PFSK-1 (cell line): ENCODE data around the gene SPATA3.

Experiments
- FOXP2 ChIP-seq: optimal IDR thresholded peaks from 2 replicates; pipeline ENCODE3; 2011; ENCODE audit warnings: borderline replicate concordance, control low read depth, inconsistent platforms; ENCODE audit not compliant: insufficient read depth; ENCODE audit errors: extremely low read length, extremely low read depth
- POLR2AphosphoS5 ChIP-seq: IDR thresholded peaks from 2 replicates; pipeline ENCODE4 v1.6.1; 2012; ENCODE audit warnings: low read depth, mild to moderate bottlenecking, control low read depth, low read length, moderate library complexity
- SIN3A ChIP-seq: IDR thresholded peaks from 2 replicates; pipeline ENCODE4 v1.6.1; 2012; ENCODE audit warnings: mild to moderate bottlenecking, low read length, moderate library complexity, borderline replicate concordance; ENCODE audit not compliant: insufficient read depth
- TAF1 ChIP-seq: IDR thresholded peaks from 2 replicates; pipeline ENCODE4 v1.6.1; 2012; ENCODE audit warnings: low read length, control low read depth, borderline replicate concordance; ENCODE audit not compliant: insufficient read depth
- TF ChIP-seq, protein P1 (sequence below), 2 experiments: IDR thresholded peaks; 2 replicates each; pipeline versions ENCODE4 v1.6.1 to v1.8.0; 2011 to 2012; ENCODE audit warnings: low read depth in 2 of 2, low read length in 2 of 2, control low read depth in 1 of 2, inconsistent platforms in 1 of 2, mild to moderate bottlenecking in 1 of 2, moderate library complexity in 1 of 2; ENCODE audit not compliant: insufficient read depth in 1 of 2

SPATA3 gene

GRCh38 chr2:231037202-231037730 is 41.3 kb downstream of the SPATA3 start, which contains the start of gene C2orf72:
C2orf72 (plus strand) TSS chr2:231037523; CDS start chr2:231037566, 43 bp downstream.
- no peak for TF ChIP-seq FOXP2
- TF ChIP-seq, protein P1, sequence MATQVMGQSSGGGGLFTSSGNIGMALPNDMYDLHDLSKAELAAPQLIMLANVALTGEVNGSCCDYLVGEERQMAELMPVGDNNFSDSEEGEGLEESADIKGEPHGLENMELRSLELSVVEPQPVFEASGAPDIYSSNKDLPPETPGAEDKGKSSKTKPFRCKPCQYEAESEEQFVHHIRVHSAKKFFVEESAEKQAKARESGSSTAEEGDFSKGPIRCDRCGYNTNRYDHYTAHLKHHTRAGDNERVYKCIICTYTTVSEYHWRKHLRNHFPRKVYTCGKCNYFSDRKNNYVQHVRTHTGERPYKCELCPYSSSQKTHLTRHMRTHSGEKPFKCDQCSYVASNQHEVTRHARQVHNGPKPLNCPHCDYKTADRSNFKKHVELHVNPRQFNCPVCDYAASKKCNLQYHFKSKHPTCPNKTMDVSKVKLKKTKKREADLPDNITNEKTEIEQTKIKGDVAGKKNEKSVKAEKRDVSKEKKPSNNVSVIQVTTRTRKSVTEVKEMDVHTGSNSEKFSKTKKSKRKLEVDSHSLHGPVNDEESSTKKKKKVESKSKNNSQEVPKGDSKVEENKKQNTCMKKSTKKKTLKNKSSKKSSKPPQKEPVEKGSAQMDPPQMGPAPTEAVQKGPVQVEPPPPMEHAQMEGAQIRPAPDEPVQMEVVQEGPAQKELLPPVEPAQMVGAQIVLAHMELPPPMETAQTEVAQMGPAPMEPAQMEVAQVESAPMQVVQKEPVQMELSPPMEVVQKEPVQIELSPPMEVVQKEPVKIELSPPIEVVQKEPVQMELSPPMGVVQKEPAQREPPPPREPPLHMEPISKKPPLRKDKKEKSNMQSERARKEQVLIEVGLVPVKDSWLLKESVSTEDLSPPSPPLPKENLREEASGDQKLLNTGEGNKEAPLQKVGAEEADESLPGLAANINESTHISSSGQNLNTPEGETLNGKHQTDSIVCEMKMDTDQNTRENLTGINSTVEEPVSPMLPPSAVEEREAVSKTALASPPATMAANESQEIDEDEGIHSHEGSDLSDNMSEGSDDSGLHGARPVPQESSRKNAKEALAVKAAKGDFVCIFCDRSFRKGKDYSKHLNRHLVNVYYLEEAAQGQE (IDR thresholded peaks at IDR 0.05; ENCODE audit: insufficient read depth in 1 of 2, low read depth in 2 of 2, low read length in 2 of 2) = no peak
- TF ChIP-seq TAF1 = no peak
- TF ChIP-seq SIN3A = no peak
- no peak for TF ChIP-seq POLR2AphosphoS5

DNA sequence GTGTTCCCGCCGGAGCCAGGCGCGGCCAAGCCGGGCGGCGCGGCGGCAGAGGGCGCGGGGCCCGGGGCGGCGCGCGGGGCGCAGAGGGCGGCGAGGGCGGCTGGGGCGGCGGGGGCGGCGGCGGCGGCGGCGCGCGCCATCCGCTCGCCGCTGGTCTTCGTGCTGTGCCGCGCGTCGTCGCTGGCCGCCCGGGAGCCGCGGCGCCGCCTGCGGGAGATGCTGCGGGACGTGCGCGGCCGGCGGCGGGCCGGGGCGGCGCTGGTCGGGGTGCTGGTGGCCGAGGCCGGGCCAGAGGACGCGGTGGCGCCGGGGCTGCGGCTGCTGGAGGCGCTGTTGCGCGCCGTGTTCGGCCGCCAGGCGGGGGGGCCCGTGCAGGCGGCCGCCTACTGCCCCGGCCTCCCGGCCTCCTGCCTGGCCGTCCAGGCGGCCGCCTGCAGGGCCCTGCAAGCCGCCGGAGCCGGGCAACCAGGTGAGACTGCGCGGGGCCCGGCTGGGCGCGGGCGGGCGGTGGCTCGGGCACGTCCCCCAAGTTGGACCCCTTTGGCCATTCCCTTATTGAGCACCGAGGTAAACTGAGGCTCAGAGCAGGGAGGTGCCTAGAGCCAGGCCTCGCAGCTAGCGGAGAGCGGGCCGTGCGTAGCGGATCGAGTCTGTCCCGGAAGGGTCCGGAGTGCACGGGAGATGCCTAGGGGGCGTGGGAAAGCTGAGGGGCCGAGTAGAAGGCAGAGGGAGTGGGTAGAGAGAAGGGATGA is 42.0 kb downstream of the SPATA3 start:
- no peak for TF ChIP-seq FOXP2
- TF ChIP-seq POLR2AphosphoS5 = no peak
- TF ChIP-seq, protein P1 (IDR thresholded peaks at IDR 0.05; ENCODE audit: insufficient read depth in 1 of 2, low read depth in 2 of 2, low read length in 2 of 2) = no peak
- TF ChIP-seq TAF1 = no peak
- no peak for TF ChIP-seq SIN3A

GRCh38 chr2:231038483-231039293 is 42.8 kb downstream of the SPATA3 start:
- TF ChIP-seq TAF1 = no peak
- no peak for TF ChIP-seq SIN3A
- TF ChIP-seq POLR2AphosphoS5 = no peak
- TF ChIP-seq FOXP2 = no peak
- TF ChIP-seq, protein P1 (IDR thresholded peaks at IDR 0.05; ENCODE audit: insufficient read depth in 1 of 2, low read depth in 2 of 2, low read length in 2 of 2) = no peak

DNA sequence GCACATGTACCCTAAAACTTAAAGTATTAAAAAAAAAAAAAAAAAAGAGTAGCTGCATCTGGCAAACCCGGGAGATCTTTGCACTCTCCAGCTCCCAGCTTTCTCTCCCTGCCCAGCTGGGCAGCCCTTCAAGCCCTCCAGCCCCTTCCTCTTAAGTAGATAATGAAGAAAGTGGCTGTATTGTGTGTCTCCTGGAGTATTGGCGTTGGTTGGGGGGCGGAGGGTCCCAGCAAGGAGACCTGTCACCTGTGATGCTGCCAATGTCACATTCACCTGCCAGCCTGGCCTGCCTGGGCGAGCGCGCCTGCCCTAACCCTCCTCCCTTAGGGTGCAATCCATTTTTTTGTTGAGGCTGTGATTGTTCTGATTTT is 43.4 kb downstream of the SPATA3 start:
- TF ChIP-seq SIN3A = no peak

- TF ChIP-seq SIN3A = no peak
- TF ChIP-seq, protein P1 (IDR thresholded peaks at IDR 0.05; ENCODE audit: insufficient read depth in 1 of 2, low read depth in 2 of 2, low read length in 2 of 2) = no peak
- TF ChIP-seq TAF1 = no peak
- TF ChIP-seq POLR2AphosphoS5 = no peak
- no peak for TF ChIP-seq FOXP2
These were observed 44.0 kb downstream of the SPATA3 start for GRCh38 chr2:231039821-231040364.
